Neural cell (in vitro differentiated cells): ENCODE results near the gene EMID1. TPM values are rescaled to one million over a fixed set of nuclear protein-coding genes. Genes with fewer than 3 reads are reported as not detected.

ENCODE experiments used
- H2AFZ ChIP-seq: fragments of 200-600, 300-800 bp; sonication (generic), shearing (Covaris generic); 2 replicates; pipeline ENCODE4 v1.6.0; 2014; ENCODE audit warnings: low read depth, mild to moderate bottlenecking, antibody characterized with exemption, low read length, moderate library complexity
- H3F3A ChIP-seq: fragments of 200-600 bp; shearing (Covaris generic); 2 replicates; pipeline ENCODE4 v1.6.1; 2016; ENCODE audit warnings: mild to moderate bottlenecking, moderate library complexity, mixed read lengths, antibody characterized with exemption, low read length; ENCODE audit not compliant: insufficient read depth, poor library complexity, severe bottlenecking
- H3K27ac ChIP-seq: fragments of 200-600, 300-800 bp; sonication (generic), shearing (Covaris generic); 2 replicates; pipeline ENCODE4 v1.5.1; 2014; ENCODE audit warnings: mild to moderate bottlenecking, low read length, moderate library complexity
- H3K27me3 ChIP-seq: fragments of 300-800, 200-600 bp; sonication (generic), shearing (Covaris generic); 2 replicates; pipeline ENCODE4 v1.6.0; 2014; ENCODE audit warnings: mild to moderate bottlenecking, low read depth, low read length, moderate library complexity; ENCODE audit not compliant: insufficient read depth
- H3K36me3 ChIP-seq: fragments of 300-800, 200-600 bp; sonication (generic), shearing (Covaris generic); 2 replicates; pipeline ENCODE4 v1.5.1; 2014; ENCODE audit warnings: mild to moderate bottlenecking, antibody characterized with exemption, low read length, moderate library complexity; ENCODE audit not compliant: insufficient read depth
- H3K4me2 ChIP-seq: fragments of 300-800, 200-600 bp; sonication (generic), shearing (Covaris generic); 2 replicates; pipeline ENCODE4 v1.6.0; 2014; ENCODE audit warnings: mild to moderate bottlenecking, low read length
- H3K4me3 ChIP-seq: fragments of 300-800, 200-600 bp; sonication (generic), shearing (Covaris generic); 2 replicates; pipeline ENCODE4 v1.5.1; 2014; ENCODE audit warnings: mild to moderate bottlenecking, low read length, moderate library complexity
- H3K79me2 ChIP-seq: fragments of 200-600 bp; shearing (Covaris generic); replicated peaks from 2 replicates; pipeline ENCODE4 v1.6.0; 2014; ENCODE audit warnings: mild to moderate bottlenecking, low read length, moderate library complexity; ENCODE audit not compliant: insufficient read depth
- H3K9ac ChIP-seq: fragments of 300-800, 200-600 bp; sonication (generic), shearing (Covaris generic); 2 replicates; pipeline ENCODE4 v1.6.1; 2016; ENCODE audit warnings: mild to moderate bottlenecking, low read length, mixed read lengths
- H3K9me2 ChIP-seq: fragments of 200-600 bp; shearing (Covaris generic); 2 replicates; pipeline ENCODE4 v1.6.1; 2016; ENCODE audit warnings: mild to moderate bottlenecking, low read length, mixed read lengths; ENCODE audit not compliant: insufficient read depth
- H3K9me3 ChIP-seq: fragments of 200-600, 300-800 bp; sonication (generic), shearing (Covaris generic); 2 replicates; pipeline ENCODE4 v1.6.1; 2016; ENCODE audit warnings: mild to moderate bottlenecking, mixed run types, low read length, moderate library complexity, mixed read lengths
- H4K20me1 ChIP-seq: fragments of 200-600 bp; shearing (Covaris generic); 2 replicates; pipeline ENCODE4 v1.6.1; 2016; ENCODE audit warnings: mild to moderate bottlenecking, mixed run types; ENCODE audit not compliant: insufficient read depth
- EP300 ChIP-seq: fragments of 450-650 bp; conservative IDR thresholded peaks from 2 replicates; pipeline ENCODE4 v1.6.1; 2014; ENCODE audit warnings: antibody characterized with exemption, mild to moderate bottlenecking, moderate library complexity; ENCODE audit not compliant: poor library complexity, severe bottlenecking
- EZH2 ChIP-seq: fragments of 200-600, 300-800 bp; shearing (Covaris generic), sonication (generic); IDR thresholded peaks from 2 replicates; pipeline ENCODE4 v1.6.1; 2014; ENCODE audit warnings: antibody characterized with exemption, low read length, borderline replicate concordance, mild to moderate bottlenecking; ENCODE audit not compliant: insufficient read depth, poor library complexity, severe bottlenecking
- MXI1 ChIP-seq: fragments of 450-650 bp; conservative IDR thresholded peaks from 2 replicates; pipeline ENCODE4 v1.6.1; 2014; ENCODE audit warnings: antibody characterized with exemption, mild to moderate bottlenecking; ENCODE audit not compliant: poor library complexity, severe bottlenecking
- POLR2AphosphoS5 ChIP-seq: IDR thresholded peaks from 2 replicates; pipeline ENCODE4 v1.6.1; 2012
- RAD21 ChIP-seq: fragments of 450-650 bp; conservative IDR thresholded peaks from 2 replicates; pipeline ENCODE4 v1.6.1; 2014; ENCODE audit warnings: antibody characterized with exemption, mild to moderate bottlenecking, moderate library complexity
- SMC3 ChIP-seq: fragments of 450-650 bp; conservative IDR thresholded peaks from 2 replicates; pipeline ENCODE4 v1.6.1; 2014; ENCODE audit warnings: antibody characterized with exemption, mild to moderate bottlenecking, moderate library complexity; ENCODE audit not compliant: poor library complexity
- TAF1 ChIP-seq: IDR thresholded peaks from 2 replicates; pipeline ENCODE4 v1.6.1; 2012; ENCODE audit warnings: low read depth
- polyA plus RNA-seq: library from polyadenylated mRNA; depleted of rRNA; stranded (reverse); fragments of >200 nt; gene quantifications from 2 replicates; pipeline ENCODE4 v1.2.3, GENCODE V29; 2014
- TF ChIP-seq, protein P1 (sequence below): fragments of 450-650 bp; IDR thresholded peaks from 2 replicates; pipeline ENCODE4 v1.5.1; 2014; ENCODE audit warnings: antibody characterized with exemption, mild to moderate bottlenecking, moderate library complexity; ENCODE audit not compliant: poor library complexity, severe bottlenecking
- TF ChIP-seq, protein P2 (sequence below): IDR thresholded peaks from 2 replicates; pipeline ENCODE4 v1.6.1; 2012; ENCODE audit warnings: borderline replicate concordance

EMID1 gene
- polyA plus RNA-seq, 1 donor from 2014 or later = 14.1 TPM

DNA sequence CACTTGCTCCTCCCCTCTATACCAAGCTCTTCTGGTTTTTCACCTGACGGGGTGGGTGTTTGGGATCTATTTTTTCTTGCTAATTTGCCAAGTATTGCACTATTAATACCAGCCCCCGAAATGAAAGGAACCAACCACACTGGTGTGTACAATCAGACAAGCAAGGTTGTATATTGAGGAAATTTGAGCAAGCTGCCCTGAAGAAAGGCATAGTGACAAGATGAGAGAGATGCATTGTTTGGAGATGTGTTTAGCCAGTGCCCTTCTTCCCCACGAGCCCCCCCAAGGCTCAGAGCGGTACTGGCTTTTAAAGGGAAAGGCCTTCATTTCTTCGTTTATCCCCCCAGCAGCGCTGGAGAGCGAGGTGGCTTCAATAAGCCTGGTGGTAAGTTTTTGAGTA, 85.5 kb downstream of the EMID1 start:
- Histone ChIP-seq H3K9me2 (no peaks in the 10 kb centered on the region), H3K9me3 (no peaks in the 10 kb centered on the region), H4K20me1 (peaks cover 5% of the 10 kb centered on the region), H3K4me3 (no peak overlapping the region), H3F3A (no peaks in the 10 kb centered on the region), H3K36me3 (peaks cover 23% of the 10 kb centered on the region), H2AFZ (no peak overlapping the region), H3K79me2 (peaks cover 14% of the 10 kb centered on the region), H3K9ac (no peak overlapping the region), H3K4me2 (no peak overlapping the region), H3K27me3 (no peaks in the 10 kb centered on the region), H3K27ac (no peak overlapping the region)
- TF ChIP-seq EZH2 = no peak
- no peak for TF ChIP-seq EP300
- TF ChIP-seq, protein P1, sequence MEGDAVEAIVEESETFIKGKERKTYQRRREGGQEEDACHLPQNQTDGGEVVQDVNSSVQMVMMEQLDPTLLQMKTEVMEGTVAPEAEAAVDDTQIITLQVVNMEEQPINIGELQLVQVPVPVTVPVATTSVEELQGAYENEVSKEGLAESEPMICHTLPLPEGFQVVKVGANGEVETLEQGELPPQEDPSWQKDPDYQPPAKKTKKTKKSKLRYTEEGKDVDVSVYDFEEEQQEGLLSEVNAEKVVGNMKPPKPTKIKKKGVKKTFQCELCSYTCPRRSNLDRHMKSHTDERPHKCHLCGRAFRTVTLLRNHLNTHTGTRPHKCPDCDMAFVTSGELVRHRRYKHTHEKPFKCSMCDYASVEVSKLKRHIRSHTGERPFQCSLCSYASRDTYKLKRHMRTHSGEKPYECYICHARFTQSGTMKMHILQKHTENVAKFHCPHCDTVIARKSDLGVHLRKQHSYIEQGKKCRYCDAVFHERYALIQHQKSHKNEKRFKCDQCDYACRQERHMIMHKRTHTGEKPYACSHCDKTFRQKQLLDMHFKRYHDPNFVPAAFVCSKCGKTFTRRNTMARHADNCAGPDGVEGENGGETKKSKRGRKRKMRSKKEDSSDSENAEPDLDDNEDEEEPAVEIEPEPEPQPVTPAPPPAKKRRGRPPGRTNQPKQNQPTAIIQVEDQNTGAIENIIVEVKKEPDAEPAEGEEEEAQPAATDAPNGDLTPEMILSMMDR = no peak
- no peak for TF ChIP-seq RAD21
- no peak for TF ChIP-seq POLR2AphosphoS5
- no peak for TF ChIP-seq MXI1
- TF ChIP-seq, protein P2, sequence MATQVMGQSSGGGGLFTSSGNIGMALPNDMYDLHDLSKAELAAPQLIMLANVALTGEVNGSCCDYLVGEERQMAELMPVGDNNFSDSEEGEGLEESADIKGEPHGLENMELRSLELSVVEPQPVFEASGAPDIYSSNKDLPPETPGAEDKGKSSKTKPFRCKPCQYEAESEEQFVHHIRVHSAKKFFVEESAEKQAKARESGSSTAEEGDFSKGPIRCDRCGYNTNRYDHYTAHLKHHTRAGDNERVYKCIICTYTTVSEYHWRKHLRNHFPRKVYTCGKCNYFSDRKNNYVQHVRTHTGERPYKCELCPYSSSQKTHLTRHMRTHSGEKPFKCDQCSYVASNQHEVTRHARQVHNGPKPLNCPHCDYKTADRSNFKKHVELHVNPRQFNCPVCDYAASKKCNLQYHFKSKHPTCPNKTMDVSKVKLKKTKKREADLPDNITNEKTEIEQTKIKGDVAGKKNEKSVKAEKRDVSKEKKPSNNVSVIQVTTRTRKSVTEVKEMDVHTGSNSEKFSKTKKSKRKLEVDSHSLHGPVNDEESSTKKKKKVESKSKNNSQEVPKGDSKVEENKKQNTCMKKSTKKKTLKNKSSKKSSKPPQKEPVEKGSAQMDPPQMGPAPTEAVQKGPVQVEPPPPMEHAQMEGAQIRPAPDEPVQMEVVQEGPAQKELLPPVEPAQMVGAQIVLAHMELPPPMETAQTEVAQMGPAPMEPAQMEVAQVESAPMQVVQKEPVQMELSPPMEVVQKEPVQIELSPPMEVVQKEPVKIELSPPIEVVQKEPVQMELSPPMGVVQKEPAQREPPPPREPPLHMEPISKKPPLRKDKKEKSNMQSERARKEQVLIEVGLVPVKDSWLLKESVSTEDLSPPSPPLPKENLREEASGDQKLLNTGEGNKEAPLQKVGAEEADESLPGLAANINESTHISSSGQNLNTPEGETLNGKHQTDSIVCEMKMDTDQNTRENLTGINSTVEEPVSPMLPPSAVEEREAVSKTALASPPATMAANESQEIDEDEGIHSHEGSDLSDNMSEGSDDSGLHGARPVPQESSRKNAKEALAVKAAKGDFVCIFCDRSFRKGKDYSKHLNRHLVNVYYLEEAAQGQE = no peak
- TF ChIP-seq TAF1 = no peak
- TF ChIP-seq SMC3 = no peak

DNA sequence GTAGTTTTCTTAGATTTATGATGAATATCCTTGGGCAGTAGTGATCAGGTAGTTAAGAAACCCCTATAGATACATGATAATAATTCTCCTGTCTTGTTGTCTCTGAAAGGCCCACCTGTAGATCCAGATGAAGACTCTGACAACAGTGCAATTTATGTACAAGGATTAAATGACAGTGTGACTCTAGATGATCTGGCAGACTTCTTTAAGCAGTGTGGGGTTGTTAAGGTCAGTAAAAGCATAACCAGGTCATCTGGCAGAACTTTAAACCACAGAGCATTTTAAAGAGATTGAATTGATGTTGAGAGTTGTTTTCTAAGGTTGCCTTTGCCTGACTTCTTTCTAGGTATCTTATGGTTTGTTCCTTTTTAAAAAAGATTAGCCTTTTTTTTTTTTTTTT, 86.7 kb downstream of the EMID1 start:
- peaks cover 30% of the 10 kb centered on the region for H3K36me3 ChIP-seq
- no peak overlapping the region for H2AFZ ChIP-seq
- no peaks in the 10 kb centered on the region for H3F3A ChIP-seq
- peaks cover 5% of the 10 kb centered on the region for H4K20me1 ChIP-seq
- H3K9ac ChIP-seq = no peak overlapping the region
- peaks cover 8% of the 10 kb centered on the region for H3K79me2 ChIP-seq
- no peaks in the 10 kb centered on the region for H3K9me3 ChIP-seq
- no peak overlapping the region for H3K27ac ChIP-seq
- H3K27me3 ChIP-seq = no peaks in the 10 kb centered on the region
- H3K4me2 ChIP-seq = no peak overlapping the region
- TF ChIP-seq EP300 (no peak), RAD21 (no peak), SMC3 (no peak), POLR2AphosphoS5 (no peak), MXI1 (no peak), TAF1 (no peak), EZH2 (no peak)
- TF ChIP-seq, protein P2 = no peak
- TF ChIP-seq, protein P1 = no peak
- no peaks in the 10 kb centered on the region for H3K9me2 ChIP-seq
- H3K4me3 ChIP-seq = no peak overlapping the region
